ENCODE measurements around the gene TIMP2. TPM values are rescaled to one million over a fixed set of nuclear protein-coding genes. Genes with fewer than 3 reads are reported as not detected.
A peak's percentile ranks its signal among the peaks of the same experiment; 100 is the strongest.

TIMP2 gene
- total RNA-seq, 2 experiments from 2014 or later = 0.35 to 0.43 TPM

DNA sequence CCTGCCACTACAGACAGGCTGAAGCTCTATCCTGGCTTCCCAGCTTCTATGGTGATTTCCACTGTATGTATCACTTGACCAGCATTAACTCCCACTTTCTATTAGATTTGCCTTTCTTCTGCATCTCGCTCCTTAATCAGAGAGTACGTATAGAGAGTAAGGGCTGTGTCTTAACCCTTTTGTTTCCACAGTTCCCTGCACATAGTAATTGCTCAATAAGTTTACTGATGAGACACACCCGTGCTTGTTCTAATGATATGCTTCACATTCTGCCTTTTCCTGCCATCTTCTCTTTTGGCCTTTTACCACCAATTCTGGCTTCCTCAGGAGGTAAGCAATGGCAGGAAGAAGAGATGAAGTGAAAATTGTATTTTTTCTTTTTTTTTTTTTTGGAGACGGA is 64.0 kb downstream of the TIMP2 start:
- Mint-ChIP-seq H3K27ac (no peak overlapping the region), H3K36me3 (ENCODE audit: low read depth) (no peaks in the 10 kb centered on the region), H3K27me3 (ENCODE audit: low read depth) (peaks cover 2% of the 10 kb centered on the region), H3K4me1 (ENCODE audit: low read depth) (peaks cover 3% of the 10 kb centered on the region), H3K4me3 (no peak overlapping the region), H3K9me3 (no peaks in the 10 kb centered on the region)
- CTCF ChIA-PET = interaction anchor here (0.6 to 0.8 kb wide), 2 partner anchors 26 to 110 kb away, joined by 3 to 4 read pairs; no protein-coding TSS in a partner anchor
- intact Hi-C loops (cut with micrococcal nuclease) = no loop called here
- DNase-seq = no peak

- Mint-ChIP-seq H3K36me3 (ENCODE audit: low read depth) (no peaks in the 10 kb centered on the region), H3K27ac (no peak overlapping the region), H3K9me3 (no peaks in the 10 kb centered on the region), H3K4me1 (ENCODE audit: low read depth) (no peaks in the 10 kb centered on the region), H3K27me3 (ENCODE audit: low read depth) (no peaks in the 10 kb centered on the region), H3K4me3 (no peak overlapping the region)
- no peak for DNase-seq
- intact Hi-C loops (cut with micrococcal nuclease) = no loop called here
- CTCF ChIA-PET = no interaction called here
Observed at GRCh38 chr17:78859051-78859450, 66.1 kb downstream of the TIMP2 start.

DNA sequence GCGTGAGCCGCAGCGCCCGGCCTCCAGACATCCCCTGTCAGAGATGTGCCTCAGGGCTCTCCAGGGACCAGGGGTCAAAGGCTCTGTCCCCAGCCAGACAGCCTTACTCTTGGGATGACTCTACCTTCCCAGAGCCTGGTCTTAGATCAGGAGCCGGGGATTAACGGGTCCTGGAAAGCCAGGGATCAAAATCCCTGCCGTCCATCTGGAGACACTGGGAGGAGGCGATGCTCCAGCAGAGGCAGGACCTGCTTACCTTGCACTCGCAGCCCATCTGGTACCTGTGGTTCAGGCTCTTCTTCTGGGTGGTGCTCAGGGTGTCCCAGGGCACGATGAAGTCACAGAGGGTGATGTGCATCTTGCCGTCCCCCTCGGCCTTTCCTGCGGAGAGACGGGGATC is 67.9 kb downstream of the TIMP2 start:
- intact Hi-C loops (cut with micrococcal nuclease) = no loop called here
- DNase-seq = no peak
- H3K4me3 Mint-ChIP-seq = no peak overlapping the region
- no peaks in the 10 kb centered on the region for H3K4me1 Mint-ChIP-seq (ENCODE audit: low read depth)
- H3K36me3 Mint-ChIP-seq (ENCODE audit: low read depth) = no peaks in the 10 kb centered on the region
- no peaks in the 10 kb centered on the region for H3K9me3 Mint-ChIP-seq
- no peak overlapping the region for H3K27ac Mint-ChIP-seq
- CTCF ChIA-PET = interaction anchor here (1.2 kb wide), 1 partner anchor 115 kb away, joined by 3 read pairs; no protein-coding TSS in a partner anchor
- no peaks in the 10 kb centered on the region for H3K27me3 Mint-ChIP-seq (ENCODE audit: low read depth)

DNA sequence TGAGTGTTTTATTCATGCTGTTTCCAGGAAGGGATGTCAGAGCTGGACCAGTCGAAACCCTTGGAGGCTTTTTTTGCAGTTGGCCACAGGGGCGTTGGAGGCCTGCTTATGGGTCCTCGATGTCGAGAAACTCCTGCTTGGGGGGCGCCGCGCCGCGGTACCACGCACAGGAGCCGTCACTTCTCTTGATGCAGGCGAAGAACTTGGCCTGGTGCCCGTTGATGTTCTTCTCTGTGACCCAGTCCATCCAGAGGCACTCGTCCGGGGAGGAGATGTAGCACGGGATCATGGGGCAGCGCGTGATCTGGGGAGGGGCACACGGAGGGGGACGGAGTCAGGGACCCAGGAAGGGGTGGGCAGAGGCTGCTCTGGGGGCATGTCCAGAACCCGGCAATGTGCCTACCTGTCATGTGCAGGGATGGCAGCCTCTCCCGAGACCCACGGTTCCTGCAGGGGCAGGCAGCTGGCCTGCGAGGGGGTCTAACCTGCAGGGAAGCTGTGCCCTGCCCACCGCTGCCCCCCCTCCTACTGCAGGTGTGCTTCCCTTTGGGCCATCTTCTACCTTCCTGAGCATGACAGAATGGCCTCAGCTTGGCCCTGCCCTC is 69.5 kb downstream of the TIMP2 start:
- H3K4me1 Mint-ChIP-seq (ENCODE audit: low read depth) = no peaks in the 10 kb centered on the region
- no peak overlapping the region for H3K27ac Mint-ChIP-seq
- no peak overlapping the region for H3K4me3 Mint-ChIP-seq
- no peaks in the 10 kb centered on the region for H3K9me3 Mint-ChIP-seq
- no peak for DNase-seq
- CTCF ChIA-PET = no interaction called here
- no peaks in the 10 kb centered on the region for H3K36me3 Mint-ChIP-seq (ENCODE audit: low read depth)
- no peaks in the 10 kb centered on the region for H3K27me3 Mint-ChIP-seq (ENCODE audit: low read depth)
- intact Hi-C loops (cut with micrococcal nuclease) = no loop called here

GRCh38 chr17:78854508-78854907 is 70.7 kb downstream of the TIMP2 start:
- intact Hi-C loops (cut with micrococcal nuclease) = no loop called here
- H3K4me3 Mint-ChIP-seq = no peak overlapping the region
- H3K9me3 Mint-ChIP-seq = no peaks in the 10 kb centered on the region
- H3K27ac Mint-ChIP-seq = no peak overlapping the region
- H3K36me3 Mint-ChIP-seq (ENCODE audit: low read depth) = no peaks in the 10 kb centered on the region
- CTCF ChIA-PET = no interaction called here
- DNase-seq = no peak
- no peaks in the 10 kb centered on the region for H3K27me3 Mint-ChIP-seq (ENCODE audit: low read depth)
- no peaks in the 10 kb centered on the region for H3K4me1 Mint-ChIP-seq (ENCODE audit: low read depth)

DNA sequence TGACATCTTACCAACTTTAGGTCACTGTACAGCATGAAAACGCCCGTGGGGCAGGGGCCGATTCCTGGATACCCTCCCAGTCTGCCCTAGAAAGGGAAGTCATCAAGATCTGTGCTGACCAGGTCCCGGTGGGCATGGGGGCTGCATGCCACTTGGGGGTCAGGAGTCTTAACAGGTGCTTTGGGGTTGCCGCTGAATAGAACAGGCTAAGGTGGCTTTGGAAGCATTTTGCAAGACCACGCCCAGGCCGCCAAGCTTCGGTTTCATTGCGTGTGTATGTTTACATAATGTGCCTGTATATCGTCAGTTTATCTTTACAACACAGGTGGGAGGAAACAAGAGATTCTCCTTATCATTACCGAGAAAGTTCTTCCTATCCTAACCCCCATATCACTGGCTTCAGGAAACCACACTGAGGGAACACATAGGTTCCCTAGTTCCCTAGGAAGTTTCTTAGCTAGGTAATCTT is 71.2 kb downstream of the TIMP2 start:
- no peak overlapping the region for H3K27ac Mint-ChIP-seq
- no peak overlapping the region for H3K4me3 Mint-ChIP-seq
- no peaks in the 10 kb centered on the region for H3K9me3 Mint-ChIP-seq
- H3K4me1 Mint-ChIP-seq (ENCODE audit: low read depth) = no peaks in the 10 kb centered on the region
- no peaks in the 10 kb centered on the region for H3K27me3 Mint-ChIP-seq (ENCODE audit: low read depth)
- CTCF ChIA-PET = interaction anchor here (0.6 kb wide), 1 partner anchor 993 kb away, joined by 3 read pairs; no protein-coding TSS in a partner anchor
- intact Hi-C loops (cut with micrococcal nuclease) = no loop called here
- H3K36me3 Mint-ChIP-seq (ENCODE audit: low read depth) = no peaks in the 10 kb centered on the region
- DNase-seq = no peak

DNA sequence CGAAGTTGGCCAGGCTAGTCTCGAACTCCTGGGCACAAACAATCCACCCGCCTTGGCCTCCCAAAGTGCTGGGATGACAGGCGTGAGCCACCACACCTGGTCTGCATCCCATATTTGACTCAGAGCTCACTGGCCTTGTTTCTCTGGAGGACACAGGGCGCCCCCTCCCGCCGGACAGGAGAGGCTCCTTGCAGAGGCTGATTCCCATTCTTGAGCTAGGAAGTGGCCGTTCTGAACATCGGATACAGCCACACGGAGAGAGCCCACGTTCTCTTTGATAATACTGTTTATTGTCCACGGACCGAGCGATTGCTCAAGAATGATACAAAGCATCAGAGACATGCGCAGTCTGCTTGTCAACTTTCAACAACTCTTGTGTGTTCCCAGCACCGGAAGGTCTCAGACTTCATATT is 72.5 kb downstream of the TIMP2 start:
- no peak for DNase-seq
- intact Hi-C loops (cut with micrococcal nuclease) = no loop called here
- H3K36me3 Mint-ChIP-seq (ENCODE audit: low read depth) = no peaks in the 10 kb centered on the region
- H3K27me3 Mint-ChIP-seq (ENCODE audit: low read depth) = no peaks in the 10 kb centered on the region
- H3K9me3 Mint-ChIP-seq = no peaks in the 10 kb centered on the region
- CTCF ChIA-PET = interaction anchor here (0.6 to 1.3 kb wide), 2 partner anchors 13 to 159 kb away, joined by 3 read pairs; no protein-coding TSS in a partner anchor
- H3K27ac Mint-ChIP-seq = no peak overlapping the region
- H3K4me3 Mint-ChIP-seq = no peak overlapping the region
- H3K4me1 Mint-ChIP-seq (ENCODE audit: low read depth) = no peaks in the 10 kb centered on the region

DNA sequence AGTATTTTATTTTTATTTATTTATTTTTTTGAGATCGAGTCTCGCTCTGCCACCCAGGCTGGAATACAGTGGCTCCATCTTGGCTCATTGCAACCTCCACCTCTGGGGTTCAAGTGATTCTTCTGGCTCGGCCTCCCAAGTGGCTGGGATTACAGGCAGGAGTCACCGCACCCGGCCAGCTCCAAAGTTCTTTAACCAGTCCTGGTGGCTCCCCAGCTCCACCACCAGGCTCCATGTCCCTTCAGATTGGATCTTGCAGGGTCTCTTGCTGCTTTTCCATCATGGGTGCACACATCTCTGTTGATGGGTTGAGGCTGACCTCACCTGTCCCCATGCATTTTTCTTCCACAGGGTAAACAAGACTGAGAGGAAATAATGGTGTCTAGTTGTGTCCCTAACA is 76.2 kb downstream of the TIMP2 start:
- DNase-seq = no peak
- Mint-ChIP-seq H3K4me3 (no peak overlapping the region), H3K36me3 (ENCODE audit: low read depth) (no peaks in the 10 kb centered on the region), H3K27ac (no peak overlapping the region), H3K27me3 (ENCODE audit: low read depth) (no peaks in the 10 kb centered on the region), H3K4me1 (ENCODE audit: low read depth) (peaks cover 7% of the 10 kb centered on the region), H3K9me3 (no peaks in the 10 kb centered on the region)
- intact Hi-C loops (cut with micrococcal nuclease) = no loop called here
- CTCF ChIA-PET = interaction anchor here (2.1 kb wide), 1 partner anchor 17 kb away, joined by 7 read pairs; no protein-coding TSS in a partner anchor

GRCh38 chr17:78847052-78847451 is 78.1 kb downstream of the TIMP2 start:
- Mint-ChIP-seq H3K27ac (no peak overlapping the region), H3K4me3 (no peak overlapping the region), H3K9me3 (no peaks in the 10 kb centered on the region), H3K36me3 (ENCODE audit: low read depth) (no peaks in the 10 kb centered on the region), H3K4me1 (ENCODE audit: low read depth) (peaks cover 13% of the 10 kb centered on the region), H3K27me3 (ENCODE audit: low read depth) (no peaks in the 10 kb centered on the region)
- CTCF ChIA-PET = interaction anchor here (2.1 kb wide), 1 partner anchor 19 kb away, joined by 7 read pairs; no protein-coding TSS in a partner anchor
- no peak for DNase-seq
- intact Hi-C loops (cut with micrococcal nuclease) = no loop called here

DNA sequence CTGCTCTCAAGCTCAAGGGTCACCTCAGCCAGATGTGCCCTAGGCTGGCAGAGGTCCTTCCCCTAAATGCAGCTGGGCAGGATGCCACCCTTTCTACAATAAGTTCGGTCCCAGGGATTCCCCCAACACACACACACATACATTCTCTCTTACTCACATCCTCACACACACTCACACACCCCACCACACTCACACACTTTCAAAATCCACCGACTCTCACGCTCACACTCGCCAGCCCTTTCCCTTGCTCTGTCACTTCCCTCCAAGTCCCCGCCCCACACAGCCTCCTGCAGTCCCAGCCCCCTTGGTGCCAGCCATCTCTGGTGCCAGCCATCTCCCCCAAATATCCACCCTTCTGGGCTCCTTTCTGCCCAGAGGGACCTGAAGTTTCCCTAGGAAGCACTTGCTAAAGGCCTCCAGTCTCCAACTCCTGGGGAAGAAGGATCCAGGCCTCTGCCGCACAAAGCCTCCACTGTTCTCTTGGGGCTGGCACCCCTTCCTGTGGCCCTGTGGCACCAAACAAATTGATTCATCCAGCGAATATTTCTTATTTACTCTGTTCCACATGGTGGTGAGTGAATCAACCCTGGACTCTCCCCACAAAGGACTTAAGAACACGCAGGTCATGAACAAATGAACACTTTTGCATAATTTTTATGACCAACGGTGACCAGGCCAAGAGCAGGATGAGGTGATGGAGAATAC is 80.7 kb downstream of the TIMP2 start:
- Mint-ChIP-seq H3K27ac (no peak overlapping the region), H3K36me3 (ENCODE audit: low read depth) (peaks cover 5% of the 10 kb centered on the region), H3K9me3 (no peaks in the 10 kb centered on the region), H3K4me3 (no peak overlapping the region), H3K4me1 (ENCODE audit: low read depth) (peaks cover 21% of the 10 kb centered on the region), H3K27me3 (ENCODE audit: low read depth) (no peaks in the 10 kb centered on the region)
- intact Hi-C loops (cut with micrococcal nuclease) = loop anchor here (5.0 kb wide), 3 partner anchors 122 to 717 kb away; partner anchors contain the start of gene TMC6
- peak; percentile 55 for DNase-seq
- CTCF ChIA-PET = interaction anchor here (0.8 kb wide), 1 partner anchor 372 kb away, joined by 3 read pairs; no protein-coding TSS in a partner anchor

DNA sequence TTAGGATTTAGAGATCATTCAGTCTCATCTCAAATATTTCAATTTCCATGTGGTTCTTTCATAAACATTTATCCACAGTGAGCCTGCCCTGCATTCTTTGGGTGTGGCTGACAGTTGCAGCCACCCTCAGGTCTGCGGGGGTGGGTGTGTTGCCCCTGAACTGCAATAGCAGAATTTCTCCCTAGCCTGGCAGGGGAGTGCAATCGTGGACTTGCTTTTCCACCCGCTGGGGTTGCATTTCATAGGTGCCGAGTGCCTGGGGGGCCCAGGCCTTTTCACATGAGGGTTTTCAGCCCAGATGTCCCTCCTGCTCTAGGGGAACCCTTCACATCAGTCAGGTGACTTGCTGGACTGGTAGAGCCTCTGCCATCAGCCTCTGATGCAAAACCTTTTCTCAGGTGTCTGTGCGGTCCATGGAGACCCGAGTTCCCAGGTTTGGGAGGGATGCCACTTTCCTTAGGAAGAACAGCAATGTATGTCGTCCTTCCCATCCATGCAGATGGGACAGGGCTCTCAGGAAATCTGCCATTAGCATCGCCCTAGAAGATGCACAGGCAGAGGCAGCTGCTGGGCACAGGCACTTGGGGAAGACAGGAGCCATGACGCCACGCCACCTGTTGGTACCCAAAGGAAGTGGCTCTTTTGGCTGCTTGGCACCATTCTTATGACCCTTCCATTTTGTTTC is 82.2 kb downstream of the TIMP2 start:
- H3K9me3 Mint-ChIP-seq = no peaks in the 10 kb centered on the region
- CTCF ChIA-PET = interaction anchor here (0.6 to 1.5 kb wide), 4 partner anchors 23 to 127 kb away, joined by 3 to 4 read pairs (median 4); no protein-coding TSS in a partner anchor
- DNase-seq = peak; percentile 73
- H3K27me3 Mint-ChIP-seq (ENCODE audit: low read depth) = no peaks in the 10 kb centered on the region
- peaks cover 11% of the 10 kb centered on the region for H3K36me3 Mint-ChIP-seq (ENCODE audit: low read depth)
- H3K4me1 Mint-ChIP-seq (ENCODE audit: low read depth) = peaks cover 34% of the 10 kb centered on the region
- no peak overlapping the region for H3K4me3 Mint-ChIP-seq
- H3K27ac Mint-ChIP-seq = no peak overlapping the region
- intact Hi-C loops (cut with micrococcal nuclease) = loop anchor here (5.0 kb wide), 3 partner anchors 121 to 716 kb away; partner anchors contain the start of gene TMC6
